ENCODE data around the gene MAGEL2. TPM values are rescaled to one million over a fixed set of nuclear protein-coding genes. Genes with fewer than 3 reads are reported as not detected.

MAGEL2 gene
- 2.3 TPM for polyA plus RNA-seq (2013, experiment 1 of 2; ENCODE audit: insufficient read length)
- 2.5 TPM for polyA plus RNA-seq (2013, experiment 2 of 2; ENCODE audit: insufficient read length)

GRCh38 chr15:23647421-23648370 is at the start of gene MAGEL2:
Gene MAGEL2, minus strand, starts transcription at chr15:23647867. Its CDS starts 125 bp downstream, at chr15:23647742.
- peak; percentile 30 for DNase-seq

GRCh38 chr15:23695282-23695681 is 47.6 kb upstream of the MAGEL2 start:
- no peak for DNase-seq

GRCh38 chr15:23694592-23694991 is 46.9 kb upstream of the MAGEL2 start:
- no peak for DNase-seq

- DNase-seq: peak; percentile 81
Observed at GRCh38 chr15:23690450-23690852, 42.8 kb upstream of the MAGEL2 start.

- DNase-seq: no peak
Observed at GRCh38 chr15:23690015-23690414, 42.3 kb upstream of the MAGEL2 start.

GRCh38 chr15:23687143-23687470 is 39.4 kb upstream of the MAGEL2 start, which contains the start of gene NDN:
Gene NDN, minus strand, starts transcription at chr15:23687305. Its CDS starts 88 bp downstream, at chr15:23687217.
- peak; percentile 70 for DNase-seq

- DNase-seq: peak; percentile 2
Observed at GRCh38 chr15:23686466-23687142, 38.9 kb upstream of the MAGEL2 start.

- DNase-seq: no peak
Observed at GRCh38 chr15:23671481-23671880, 23.8 kb upstream of the MAGEL2 start.

- no peak for DNase-seq
Observed at GRCh38 chr15:23670970-23671369, 23.3 kb upstream of the MAGEL2 start.

GRCh38 chr15:23663232-23663631 is 15.6 kb upstream of the MAGEL2 start:
- no peak for DNase-seq

- DNase-seq: no peak
Observed at GRCh38 chr15:23648920-23649515, 1.4 kb upstream of the MAGEL2 start.

GRCh38 chr15:23647001-23647295 is 719 bp downstream of the MAGEL2 start:
- no peak for DNase-seq

- no peak for DNase-seq
Observed at GRCh38 chr15:23646165-23647000, 1.3 kb downstream of the MAGEL2 start.

- DNase-seq: no peak
Observed at GRCh38 chr15:23645371-23646164, 2.1 kb downstream of the MAGEL2 start.

GRCh38 chr15:23644829-23645228 is 2.8 kb downstream of the MAGEL2 start:
- DNase-seq: no peak

- peak; percentile 53 for DNase-seq
Observed at GRCh38 chr15:23642413-23643044, 5.1 kb downstream of the MAGEL2 start.

GRCh38 chr15:23634181-23634580 is 13.5 kb downstream of the MAGEL2 start:
- DNase-seq: no peak

- DNase-seq: no peak
Observed at GRCh38 chr15:23629234-23629805, 18.3 kb downstream of the MAGEL2 start.

GRCh38 chr15:23628612-23629233 is 18.9 kb downstream of the MAGEL2 start:
- no peak for DNase-seq

GRCh38 chr15:23616536-23616935 is 31.1 kb downstream of the MAGEL2 start:
- DNase-seq: no peak

Measured in fibroblast of skin of abdomen (primary cell).